Thoracic aorta (tissue), 2 donors: Measurements from ENCODE around the gene SFMBT2. TPM values are rescaled to one million over a fixed set of nuclear protein-coding genes. Genes with fewer than 3 reads are reported as not detected.

Experiments
- ATAC-seq: fragments of 150-250 bp; one replicate; pipeline ENCODE4 v1.8.0; 2017; ENCODE audit warnings: low read depth; ENCODE audit not compliant: insufficient number of reproducible peaks, low FRiP score
- DNase-seq: peaks from one replicate; pipeline ENCODE4 v3.0.0-alpha.2; 2020; ENCODE audit warnings: low spot score
- H3K27ac ChIP-seq, 2 donors: fragments of 200-600 bp; sonication (generic); 1 replicate in 1 of 2; 2 replicates in 1 of 2; pipeline ENCODE4 v1.5.1; 2016; ENCODE audit warnings: mild to moderate bottlenecking in 2 of 2, moderate library complexity in 2 of 2
- H3K27me3 ChIP-seq: fragments of 200-600 bp; sonication (generic); replicated peaks from 2 replicates; pipeline ENCODE4 v1.6.0; 2016; ENCODE audit warnings: mild to moderate bottlenecking; ENCODE audit not compliant: insufficient read depth
- H3K36me3 ChIP-seq: fragments of 200-600 bp; sonication (generic); one replicate; pipeline ENCODE4 v1.5.1; 2016
- H3K4me1 ChIP-seq, 2 donors: fragments of 200-600 bp; sonication (generic); 1 replicate in 1 of 2; 2 replicates in 1 of 2; pipeline versions ENCODE4 v1.5.1 to v1.6.0; 2016; ENCODE audit warnings: low read depth in 2 of 2, mild to moderate bottlenecking in 1 of 2; ENCODE audit not compliant: control insufficient read depth in 1 of 2
- H3K4me3 ChIP-seq: fragments of 200-600 bp; sonication (generic); 2 replicates; pipeline ENCODE4 v1.5.1; 2016; ENCODE audit warnings: mild to moderate bottlenecking
- H3K9me3 ChIP-seq: fragments of 200-600 bp; sonication (generic); 2 replicates; pipeline ENCODE4 v1.5.1; 2016
- total RNA-seq, 2 donors: library from RNA; depleted of rRNA; stranded (reverse); fragments of >200 nt; gene quantifications; one replicate each; pipeline versions ENCODE4 v1.1.0 to v1.2.3, GENCODE V29; 2016
- TF ChIP-seq, protein P1 (sequence below): fragments of 200-600 bp; sonication (generic); IDR thresholded peaks from one replicate; pipeline ENCODE4 v1.5.1; 2019; ENCODE audit warnings: antibody characterized with exemption

SFMBT2 gene
- total RNA-seq, 2 donors from 2014 or later: 8.5 to 9.0 TPM

GRCh38 chr10:7243873-7244272, 167.0 kb downstream of the SFMBT2 start:
- H3K9me3 ChIP-seq: no peaks in the 10 kb centered on the region
- H3K36me3 ChIP-seq: no peaks in the 10 kb centered on the region
- no peak for DNase-seq
- TF ChIP-seq, protein P1, sequence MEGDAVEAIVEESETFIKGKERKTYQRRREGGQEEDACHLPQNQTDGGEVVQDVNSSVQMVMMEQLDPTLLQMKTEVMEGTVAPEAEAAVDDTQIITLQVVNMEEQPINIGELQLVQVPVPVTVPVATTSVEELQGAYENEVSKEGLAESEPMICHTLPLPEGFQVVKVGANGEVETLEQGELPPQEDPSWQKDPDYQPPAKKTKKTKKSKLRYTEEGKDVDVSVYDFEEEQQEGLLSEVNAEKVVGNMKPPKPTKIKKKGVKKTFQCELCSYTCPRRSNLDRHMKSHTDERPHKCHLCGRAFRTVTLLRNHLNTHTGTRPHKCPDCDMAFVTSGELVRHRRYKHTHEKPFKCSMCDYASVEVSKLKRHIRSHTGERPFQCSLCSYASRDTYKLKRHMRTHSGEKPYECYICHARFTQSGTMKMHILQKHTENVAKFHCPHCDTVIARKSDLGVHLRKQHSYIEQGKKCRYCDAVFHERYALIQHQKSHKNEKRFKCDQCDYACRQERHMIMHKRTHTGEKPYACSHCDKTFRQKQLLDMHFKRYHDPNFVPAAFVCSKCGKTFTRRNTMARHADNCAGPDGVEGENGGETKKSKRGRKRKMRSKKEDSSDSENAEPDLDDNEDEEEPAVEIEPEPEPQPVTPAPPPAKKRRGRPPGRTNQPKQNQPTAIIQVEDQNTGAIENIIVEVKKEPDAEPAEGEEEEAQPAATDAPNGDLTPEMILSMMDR: no peak
- no peaks in the 10 kb centered on the region for H3K4me1 ChIP-seq
- no peak for ATAC-seq
- H3K27ac ChIP-seq: no peak overlapping the region
- no peaks in the 10 kb centered on the region for H3K27me3 ChIP-seq
- no peak overlapping the region for H3K4me3 ChIP-seq

DNA sequence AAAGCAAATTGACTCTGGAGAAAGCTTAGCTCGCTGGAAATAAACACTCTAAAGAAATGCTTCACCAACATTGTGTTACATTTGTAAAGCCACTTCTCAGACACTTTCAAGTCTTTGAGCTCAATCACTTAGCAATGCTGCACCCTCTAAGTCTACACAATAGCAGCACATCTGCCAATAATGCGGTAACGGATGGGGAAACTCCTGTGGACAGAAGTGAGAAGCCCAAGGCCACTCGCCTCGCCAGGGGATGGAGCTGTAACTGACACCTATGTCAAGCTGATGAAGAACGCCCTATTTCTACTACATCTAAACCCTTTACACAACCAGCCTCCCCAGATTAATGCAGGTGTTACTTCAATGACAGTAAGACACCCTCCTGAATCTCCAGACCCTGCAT, 167.7 kb downstream of the SFMBT2 start:
- Histone ChIP-seq H3K9me3 (no peaks in the 10 kb centered on the region), H3K4me1 (no peaks in the 10 kb centered on the region), H3K27me3 (no peaks in the 10 kb centered on the region), H3K4me3 (no peak overlapping the region), H3K36me3 (no peaks in the 10 kb centered on the region), H3K27ac (no peak overlapping the region)
- ATAC-seq (no peak), DNase-seq (no peak)
- TF ChIP-seq, protein P1: no peak

DNA sequence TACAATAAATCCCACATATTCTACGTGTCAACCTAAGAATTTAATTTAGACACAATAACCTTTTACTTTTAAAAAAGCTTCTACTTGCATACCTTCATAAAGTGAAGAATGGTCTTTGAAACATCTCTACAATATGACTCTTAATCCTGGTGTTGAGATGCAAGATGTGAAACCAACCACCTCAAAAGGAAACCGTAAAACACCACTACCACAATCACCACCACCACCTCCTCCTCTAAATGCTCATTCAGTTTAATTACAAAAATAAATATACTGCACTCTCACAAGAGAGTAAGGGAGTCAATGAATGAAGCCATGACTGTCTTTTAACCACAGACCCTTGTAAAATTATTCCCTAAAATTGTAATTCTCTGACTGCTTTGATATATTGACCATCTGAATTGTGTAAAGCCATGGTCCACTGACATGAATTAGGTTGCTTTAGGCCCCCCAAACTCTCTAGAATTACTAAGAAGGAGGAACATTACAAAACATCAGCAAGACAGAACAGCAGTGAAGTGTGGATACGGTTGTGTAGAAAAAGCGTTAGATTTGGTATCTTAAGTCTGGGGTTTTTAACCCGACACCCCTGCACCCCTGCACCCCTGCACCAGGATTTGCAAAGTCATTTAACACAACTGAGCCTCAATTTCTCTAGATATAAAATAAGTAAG, 171.4 kb downstream of the SFMBT2 start:
- TF ChIP-seq, protein P1: no peak
- no peaks in the 10 kb centered on the region for H3K27me3 ChIP-seq

GRCh38 chr10:7235376-7235775, 175.5 kb downstream of the SFMBT2 start:
- Histone ChIP-seq H3K4me3 (no peak overlapping the region), H3K36me3 (no peaks in the 10 kb centered on the region), H3K27me3 (no peaks in the 10 kb centered on the region), H3K4me1 (no peaks in the 10 kb centered on the region), H3K9me3 (no peaks in the 10 kb centered on the region), H3K27ac (no peak overlapping the region)
- ATAC-seq (no peak), DNase-seq (no peak)
- TF ChIP-seq, protein P1: no peak

More for the DNA sequence above, 171.4 kb downstream of the SFMBT2 start:
- Histone ChIP-seq H3K4me1 (no peaks in the 10 kb centered on the region), H3K27ac (no peak overlapping the region), H3K36me3 (no peaks in the 10 kb centered on the region), H3K9me3 (no peaks in the 10 kb centered on the region), H3K4me3 (no peak overlapping the region)
- DNase-seq (no peak), ATAC-seq (no peak)

- H3K36me3 ChIP-seq: no peaks in the 10 kb centered on the region
- TF ChIP-seq, protein P1: no peak
- DNase-seq: no peak
- ATAC-seq: no peak
- H3K4me1 ChIP-seq: no peaks in the 10 kb centered on the region
- H3K27me3 ChIP-seq: no peaks in the 10 kb centered on the region
- H3K4me3 ChIP-seq: no peak overlapping the region
- no peak overlapping the region for H3K27ac ChIP-seq
- no peaks in the 10 kb centered on the region for H3K9me3 ChIP-seq
Measured at GRCh38 chr10:7234109-7234508, 176.7 kb downstream of the SFMBT2 start.
